GM21526 (cell line): ENCODE data around the gene MAP2K5.

Experiments used
- ATAC-seq: cut with Tn5 transposase; IDR thresholded peaks from one replicate; pipeline ENCODE4 v1.9.1; 2021; ENCODE audit warnings: moderate library complexity; ENCODE audit not compliant: unreplicated experiment, low FRiP score

The MAP2K5 gene

GRCh38 chr15:67775250-67775649, 232.7 kb downstream of the MAP2K5 start:
- no peak for ATAC-seq

DNA sequence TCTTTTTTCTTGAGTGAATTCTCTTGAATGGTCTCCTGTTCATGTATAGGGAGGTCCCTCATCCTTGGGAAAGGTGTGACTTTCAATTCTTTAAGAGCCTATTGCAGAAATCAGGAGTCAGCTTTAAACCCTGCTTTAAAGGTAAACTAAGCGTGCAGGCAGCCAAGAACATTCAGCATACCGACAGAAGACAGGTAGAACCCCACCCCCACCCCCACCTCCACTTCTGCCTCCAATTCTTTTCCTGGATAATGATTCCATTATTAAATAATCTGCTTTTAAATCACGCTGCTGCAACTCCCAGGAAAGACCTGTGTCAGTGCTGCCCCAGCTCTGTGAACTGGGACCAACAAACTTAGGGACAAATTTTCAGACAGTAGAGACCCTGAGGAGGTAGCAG, 233.5 kb downstream of the MAP2K5 start:
- ATAC-seq: no peak

DNA sequence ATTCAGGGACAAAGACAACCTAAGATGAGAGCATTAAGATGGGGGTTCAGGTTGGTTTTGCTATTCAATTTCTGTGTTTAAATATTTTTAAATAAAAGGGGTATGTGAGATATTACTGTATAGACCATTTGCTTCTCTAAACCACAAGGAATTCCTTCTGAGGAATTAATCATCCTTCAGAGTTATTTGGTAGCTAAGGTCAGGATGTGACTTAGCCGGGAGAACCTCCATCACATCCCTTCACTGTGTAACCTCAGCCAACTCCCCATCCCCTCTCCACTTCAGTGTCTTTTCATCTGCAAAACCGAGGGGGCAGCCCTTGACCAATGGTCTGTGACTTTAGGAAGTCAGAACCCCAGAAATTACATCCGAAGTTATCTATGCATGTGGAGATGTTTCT, 234.1 kb downstream of the MAP2K5 start:
- no peak for ATAC-seq

GRCh38 chr15:67777071-67777470, 234.6 kb downstream of the MAP2K5 start:
- no peak for ATAC-seq

GRCh38 chr15:67777773-67778172, 235.3 kb downstream of the MAP2K5 start:
- ATAC-seq: no peak

GRCh38 chr15:67778968-67779548, 236.6 kb downstream of the MAP2K5 start:
- no peak for ATAC-seq

DNA sequence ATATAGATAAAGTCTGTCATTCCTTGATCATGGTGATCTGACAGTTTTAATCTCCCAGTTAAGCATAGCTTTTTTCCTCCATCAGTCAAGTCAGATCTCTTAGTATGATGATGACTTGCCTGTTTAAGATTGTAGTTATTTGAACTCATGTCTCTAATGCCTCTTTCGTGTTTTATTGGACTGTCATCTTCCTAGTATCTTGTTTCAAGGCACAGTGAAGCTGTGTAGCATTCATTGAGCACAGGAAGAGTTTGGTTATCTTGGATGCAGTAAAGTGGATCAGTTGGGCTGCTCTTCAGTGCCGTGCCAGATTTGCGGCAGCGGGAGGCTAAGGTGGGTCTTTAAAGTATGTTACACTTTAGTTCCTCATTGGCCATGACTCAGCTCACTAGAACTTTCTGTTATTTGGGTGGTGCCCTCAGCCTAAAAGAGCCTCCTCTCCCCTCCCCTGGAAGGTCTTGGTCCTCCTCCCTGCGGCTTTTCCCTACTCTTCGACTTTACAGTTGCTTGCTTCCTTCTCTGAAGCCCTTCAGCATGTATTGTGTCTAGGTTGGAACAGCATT, 237.1 kb downstream of the MAP2K5 start:
- ATAC-seq: no peak

- no peak for ATAC-seq
Observed at GRCh38 chr15:67781061-67781460, 238.6 kb downstream of the MAP2K5 start.

DNA sequence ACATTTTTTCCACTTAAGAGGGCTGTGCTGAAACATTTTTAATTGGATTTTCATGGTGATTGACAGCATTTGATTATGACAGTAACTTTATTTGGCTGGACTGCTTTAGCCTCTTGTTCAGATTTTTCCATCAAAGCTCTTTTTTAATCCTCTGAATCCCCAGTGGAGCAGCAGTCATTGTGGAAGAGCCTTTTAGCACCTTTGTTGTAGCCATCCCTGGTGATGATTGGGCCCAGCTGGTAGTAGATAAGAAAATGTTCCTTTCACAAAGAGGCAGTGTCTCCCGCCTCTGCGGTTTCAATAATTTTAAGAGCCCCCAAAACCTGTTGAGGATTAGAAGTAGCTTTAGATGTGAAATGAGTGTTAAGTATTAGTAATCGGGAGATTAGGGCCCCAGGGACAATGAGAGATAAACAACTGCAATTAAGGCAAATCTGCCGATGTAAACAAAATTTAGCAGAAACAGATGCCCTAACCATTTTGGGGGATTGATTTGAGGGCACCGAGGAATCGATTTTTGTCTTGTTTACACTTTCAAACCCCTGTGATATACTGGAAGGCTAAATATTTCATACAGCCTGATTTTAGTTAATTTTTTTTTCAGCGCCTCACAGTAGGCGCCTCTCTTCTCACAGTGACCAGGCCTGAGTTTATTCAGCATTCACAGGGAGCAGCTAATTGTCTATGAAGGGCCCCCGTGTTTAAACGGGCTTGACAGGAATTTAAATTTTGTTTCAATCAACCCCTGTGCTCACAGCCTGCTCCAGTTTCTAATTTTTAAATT, 239.6 kb downstream of the MAP2K5 start:
- ATAC-seq: no peak

DNA sequence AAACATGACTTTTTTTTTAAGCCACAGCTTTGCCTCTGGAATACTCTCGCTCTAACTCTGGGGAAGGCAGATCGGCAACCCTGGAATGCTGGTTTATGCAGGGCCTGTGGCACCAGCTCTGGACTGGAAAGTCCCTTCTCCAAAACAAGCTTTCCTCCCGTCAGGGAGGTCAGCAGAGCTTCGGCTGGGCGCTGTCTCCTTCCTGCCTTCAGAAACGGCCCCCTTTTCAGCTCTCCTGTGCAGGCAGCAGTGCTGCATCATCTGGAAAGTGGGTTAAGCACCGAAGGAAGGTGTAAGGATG, 240.1 kb downstream of the MAP2K5 start:
- ATAC-seq: no peak

DNA sequence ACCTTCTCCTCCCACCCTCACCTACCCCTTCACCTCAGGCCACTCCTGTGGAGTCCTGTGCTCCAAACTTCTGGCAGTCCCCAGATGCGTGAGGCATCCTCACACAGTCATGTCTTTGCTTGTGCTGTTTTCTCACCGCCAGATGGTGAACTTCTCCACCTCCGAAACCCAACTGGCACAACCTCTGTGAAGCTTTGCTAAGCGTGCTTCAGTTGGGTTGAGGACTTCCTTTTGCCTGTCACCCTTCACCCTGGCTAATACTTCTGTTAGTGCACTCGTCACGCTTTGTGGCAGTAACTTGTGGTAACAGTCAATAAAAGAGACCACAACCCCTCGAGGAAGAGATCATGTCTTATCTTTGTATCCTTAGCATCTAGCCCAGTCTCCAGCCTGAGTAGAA, 240.8 kb downstream of the MAP2K5 start:
- no peak for ATAC-seq

DNA sequence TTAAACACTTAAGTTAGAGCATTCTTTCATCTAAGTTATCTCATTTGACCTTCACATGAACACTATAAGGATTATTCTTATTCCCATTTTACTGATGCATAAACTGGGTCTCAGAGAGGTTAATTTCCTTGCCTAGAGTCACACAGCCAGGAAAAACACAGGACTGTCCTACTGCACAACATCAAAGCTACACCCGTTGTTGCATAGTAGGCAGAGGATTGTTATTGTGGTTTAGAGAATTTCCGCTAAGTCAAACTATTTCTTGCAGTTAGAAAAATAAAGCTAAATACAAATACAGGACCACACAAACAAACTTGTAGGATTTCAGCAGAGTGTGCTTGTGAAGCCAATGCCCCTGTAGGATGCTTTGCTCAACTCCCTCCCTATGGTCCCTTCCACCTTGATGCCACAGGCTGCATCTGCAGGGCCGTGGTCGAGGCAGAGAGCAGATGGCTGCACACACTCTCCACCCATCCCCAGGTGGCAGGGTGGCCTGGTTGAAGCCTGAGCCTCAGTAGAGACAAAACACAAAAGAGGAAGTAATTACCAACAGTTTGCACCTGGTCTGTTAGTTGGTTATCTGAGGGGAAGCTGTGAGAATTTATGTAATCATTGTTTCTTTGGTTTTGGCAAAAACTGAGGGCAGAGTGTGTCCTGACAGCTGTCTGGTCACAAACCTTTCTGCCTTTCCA, 241.7 kb downstream of the MAP2K5 start:
- ATAC-seq: peak; percentile 87

DNA sequence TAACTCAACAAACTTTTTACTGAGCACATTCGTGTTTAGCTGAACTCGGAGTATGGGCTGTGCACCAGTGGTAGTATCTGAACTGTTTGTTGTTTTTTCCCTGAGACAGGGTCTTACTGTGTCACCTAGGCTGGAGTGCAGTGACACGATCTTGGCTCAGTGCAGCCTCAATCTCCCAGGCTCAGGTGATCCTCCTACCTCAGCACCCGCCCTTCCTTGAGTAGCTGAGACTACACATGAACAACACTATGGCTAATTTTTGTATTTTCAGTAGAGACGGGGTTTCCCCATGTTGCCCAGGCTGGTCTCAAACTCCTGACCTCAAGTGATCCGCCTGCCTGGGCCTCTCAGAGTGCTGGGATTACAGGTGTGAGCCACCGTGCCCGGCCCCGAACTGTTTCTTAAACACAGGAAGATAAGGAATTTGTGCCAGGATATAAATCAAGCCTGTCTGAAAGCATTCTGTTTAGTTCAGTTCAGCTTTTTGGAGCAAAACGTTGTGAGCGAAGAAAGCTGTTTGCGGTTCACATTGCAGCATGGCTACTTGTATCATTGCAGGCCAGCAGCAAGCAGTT, 242.4 kb downstream of the MAP2K5 start:
- ATAC-seq: no peak

GRCh38 chr15:67785431-67785830, 242.9 kb downstream of the MAP2K5 start:
- no peak for ATAC-seq

GRCh38 chr15:67786646-67787045, 244.1 kb downstream of the MAP2K5 start:
- no peak for ATAC-seq

- no peak for ATAC-seq
Observed at GRCh38 chr15:67788986-67789385, 246.5 kb downstream of the MAP2K5 start.

GRCh38 chr15:67790610-67791319, 248.3 kb downstream of the MAP2K5 start:
- no peak for ATAC-seq

DNA sequence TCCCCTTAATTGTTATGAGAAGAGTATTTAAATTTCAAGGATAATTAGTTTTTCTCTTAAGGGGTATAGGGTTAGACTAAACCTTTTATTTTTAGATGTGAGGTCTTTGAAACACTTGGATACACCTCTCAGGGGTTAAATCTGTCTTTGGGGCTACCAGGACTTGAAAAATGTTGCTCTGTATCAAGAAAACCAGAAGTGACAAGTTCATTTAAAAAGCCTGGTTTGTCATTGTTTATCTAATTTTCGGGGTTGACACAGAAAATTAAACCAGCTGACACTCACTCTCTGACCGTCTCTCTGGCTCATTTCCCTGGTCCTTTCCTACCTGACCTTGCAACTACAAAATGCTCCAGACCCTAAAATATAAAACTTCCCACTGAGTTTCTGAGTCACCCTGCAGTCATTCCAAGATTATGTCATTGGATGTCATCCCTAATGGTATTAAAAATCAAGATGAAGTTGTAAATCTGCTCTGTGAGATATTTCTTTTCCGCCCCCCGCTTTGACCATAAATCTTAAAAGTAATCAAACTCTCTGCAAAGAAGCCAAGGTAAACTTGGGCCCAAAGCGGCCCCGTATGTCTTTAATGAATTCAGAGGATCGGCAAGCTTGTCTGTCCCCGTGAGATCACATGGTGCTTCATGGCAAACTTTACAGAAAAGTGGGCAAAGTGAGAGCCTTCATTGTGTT, 249.9 kb downstream of the MAP2K5 start:
- no peak for ATAC-seq

DNA sequence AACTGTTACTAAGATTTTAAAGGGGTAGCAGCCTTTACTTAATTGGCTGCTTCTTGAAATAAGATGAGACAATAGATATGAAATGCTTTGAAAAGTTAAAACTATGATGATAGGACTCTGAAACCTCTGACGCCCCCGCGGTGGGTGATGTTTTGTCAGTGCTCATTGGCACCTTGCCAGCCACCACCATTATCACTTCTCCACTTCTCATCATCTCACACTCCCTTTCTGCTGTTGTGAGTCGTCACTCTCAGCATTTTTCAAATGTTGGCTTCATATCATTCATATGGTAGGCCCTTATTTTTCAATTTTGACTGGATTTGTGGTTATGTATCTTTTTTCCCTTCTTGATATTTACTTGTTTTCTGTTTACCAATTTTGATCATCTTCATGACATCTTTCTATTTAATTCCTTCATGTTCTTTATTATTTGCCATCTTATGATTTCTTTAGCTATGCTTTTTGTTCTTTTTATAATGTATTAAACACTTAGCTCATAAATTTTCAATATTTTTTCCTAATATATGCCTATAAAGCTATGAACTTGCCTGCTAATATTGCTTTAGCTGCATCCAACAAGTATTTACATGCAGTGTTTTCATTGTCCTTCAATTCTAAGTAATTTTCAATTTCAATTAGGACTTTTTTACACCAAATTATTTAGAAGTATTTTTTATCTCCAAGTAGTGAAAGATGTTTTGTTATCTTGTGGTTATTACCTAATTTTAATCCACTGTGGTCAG, 252.5 kb downstream of the MAP2K5 start:
- ATAC-seq: no peak
